PFSK-1 (cell line): ENCODE measurements around the gene LRRC72.

Experiments used
- FOXP2 ChIP-seq: optimal IDR thresholded peaks from 2 replicates; pipeline ENCODE3; 2011; ENCODE audit warnings: borderline replicate concordance, control low read depth, inconsistent platforms; ENCODE audit not compliant: insufficient read depth; ENCODE audit errors: extremely low read length, extremely low read depth
- POLR2AphosphoS5 ChIP-seq: IDR thresholded peaks from 2 replicates; pipeline ENCODE4 v1.6.1; 2012; ENCODE audit warnings: low read depth, mild to moderate bottlenecking, control low read depth, low read length, moderate library complexity
- SIN3A ChIP-seq: IDR thresholded peaks from 2 replicates; pipeline ENCODE4 v1.6.1; 2012; ENCODE audit warnings: mild to moderate bottlenecking, low read length, moderate library complexity, borderline replicate concordance; ENCODE audit not compliant: insufficient read depth
- TAF1 ChIP-seq: IDR thresholded peaks from 2 replicates; pipeline ENCODE4 v1.6.1; 2012; ENCODE audit warnings: low read length, control low read depth, borderline replicate concordance; ENCODE audit not compliant: insufficient read depth
- TF ChIP-seq, protein P1 (sequence below), 2 experiments: IDR thresholded peaks; 2 replicates each; pipeline versions ENCODE4 v1.6.1 to v1.8.0; 2011 to 2012; ENCODE audit warnings: low read depth in 2 of 2, low read length in 2 of 2, control low read depth in 1 of 2, inconsistent platforms in 1 of 2, mild to moderate bottlenecking in 1 of 2, moderate library complexity in 1 of 2; ENCODE audit not compliant: insufficient read depth in 1 of 2

DNA sequence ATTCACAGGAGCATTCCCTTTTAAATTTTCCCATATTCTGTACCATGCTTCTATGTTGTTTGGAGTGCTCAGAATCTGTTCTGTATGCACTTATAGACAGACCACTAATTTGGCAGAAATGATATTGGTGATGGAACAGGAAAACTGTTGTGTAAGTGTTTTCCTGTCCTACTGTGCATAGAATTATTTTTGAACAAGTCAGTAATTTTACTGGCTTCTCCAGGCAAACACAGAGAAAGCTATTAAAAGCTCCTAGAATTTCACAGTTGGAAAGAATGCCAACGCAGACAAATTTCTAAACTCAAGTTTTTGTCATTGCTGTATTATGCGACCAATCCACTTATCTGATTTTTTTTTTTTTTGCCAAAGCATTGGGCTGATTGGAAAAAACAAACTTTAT lies 63.3 kb downstream of the LRRC72 start:
- TF ChIP-seq SIN3A, result no peak
- no peak for TF ChIP-seq FOXP2
- TF ChIP-seq, protein P1, sequence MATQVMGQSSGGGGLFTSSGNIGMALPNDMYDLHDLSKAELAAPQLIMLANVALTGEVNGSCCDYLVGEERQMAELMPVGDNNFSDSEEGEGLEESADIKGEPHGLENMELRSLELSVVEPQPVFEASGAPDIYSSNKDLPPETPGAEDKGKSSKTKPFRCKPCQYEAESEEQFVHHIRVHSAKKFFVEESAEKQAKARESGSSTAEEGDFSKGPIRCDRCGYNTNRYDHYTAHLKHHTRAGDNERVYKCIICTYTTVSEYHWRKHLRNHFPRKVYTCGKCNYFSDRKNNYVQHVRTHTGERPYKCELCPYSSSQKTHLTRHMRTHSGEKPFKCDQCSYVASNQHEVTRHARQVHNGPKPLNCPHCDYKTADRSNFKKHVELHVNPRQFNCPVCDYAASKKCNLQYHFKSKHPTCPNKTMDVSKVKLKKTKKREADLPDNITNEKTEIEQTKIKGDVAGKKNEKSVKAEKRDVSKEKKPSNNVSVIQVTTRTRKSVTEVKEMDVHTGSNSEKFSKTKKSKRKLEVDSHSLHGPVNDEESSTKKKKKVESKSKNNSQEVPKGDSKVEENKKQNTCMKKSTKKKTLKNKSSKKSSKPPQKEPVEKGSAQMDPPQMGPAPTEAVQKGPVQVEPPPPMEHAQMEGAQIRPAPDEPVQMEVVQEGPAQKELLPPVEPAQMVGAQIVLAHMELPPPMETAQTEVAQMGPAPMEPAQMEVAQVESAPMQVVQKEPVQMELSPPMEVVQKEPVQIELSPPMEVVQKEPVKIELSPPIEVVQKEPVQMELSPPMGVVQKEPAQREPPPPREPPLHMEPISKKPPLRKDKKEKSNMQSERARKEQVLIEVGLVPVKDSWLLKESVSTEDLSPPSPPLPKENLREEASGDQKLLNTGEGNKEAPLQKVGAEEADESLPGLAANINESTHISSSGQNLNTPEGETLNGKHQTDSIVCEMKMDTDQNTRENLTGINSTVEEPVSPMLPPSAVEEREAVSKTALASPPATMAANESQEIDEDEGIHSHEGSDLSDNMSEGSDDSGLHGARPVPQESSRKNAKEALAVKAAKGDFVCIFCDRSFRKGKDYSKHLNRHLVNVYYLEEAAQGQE (IDR thresholded peaks at IDR 0.05; ENCODE audit: insufficient read depth in 1 of 2, low read depth in 2 of 2, low read length in 2 of 2), result no peak
- TF ChIP-seq POLR2AphosphoS5, result no peak
- TF ChIP-seq TAF1, result no peak
